GM19324 (cell line): ENCODE results near the gene ZSWIM3.

Experiments used
- ATAC-seq: cut with Tn5 transposase; IDR thresholded peaks from one replicate; pipeline ENCODE4 v1.9.1; 2021; ENCODE audit warnings: mild to moderate bottlenecking, moderate library complexity; ENCODE audit not compliant: unreplicated experiment, low FRiP score

The ZSWIM3 gene

GRCh38 chr20:45907219-45907948 lies 50.0 kb downstream of the ZSWIM3 start:
- ATAC-seq, result no peak

- ATAC-seq, result no peak
Measured at GRCh38 chr20:45908084-45908483, 50.7 kb downstream of the ZSWIM3 start.

GRCh38 chr20:45909336-45909808 lies 52.0 kb downstream of the ZSWIM3 start:
- no peak for ATAC-seq

- no peak for ATAC-seq
Measured at GRCh38 chr20:45909817-45910669, 52.6 kb downstream of the ZSWIM3 start.

DNA sequence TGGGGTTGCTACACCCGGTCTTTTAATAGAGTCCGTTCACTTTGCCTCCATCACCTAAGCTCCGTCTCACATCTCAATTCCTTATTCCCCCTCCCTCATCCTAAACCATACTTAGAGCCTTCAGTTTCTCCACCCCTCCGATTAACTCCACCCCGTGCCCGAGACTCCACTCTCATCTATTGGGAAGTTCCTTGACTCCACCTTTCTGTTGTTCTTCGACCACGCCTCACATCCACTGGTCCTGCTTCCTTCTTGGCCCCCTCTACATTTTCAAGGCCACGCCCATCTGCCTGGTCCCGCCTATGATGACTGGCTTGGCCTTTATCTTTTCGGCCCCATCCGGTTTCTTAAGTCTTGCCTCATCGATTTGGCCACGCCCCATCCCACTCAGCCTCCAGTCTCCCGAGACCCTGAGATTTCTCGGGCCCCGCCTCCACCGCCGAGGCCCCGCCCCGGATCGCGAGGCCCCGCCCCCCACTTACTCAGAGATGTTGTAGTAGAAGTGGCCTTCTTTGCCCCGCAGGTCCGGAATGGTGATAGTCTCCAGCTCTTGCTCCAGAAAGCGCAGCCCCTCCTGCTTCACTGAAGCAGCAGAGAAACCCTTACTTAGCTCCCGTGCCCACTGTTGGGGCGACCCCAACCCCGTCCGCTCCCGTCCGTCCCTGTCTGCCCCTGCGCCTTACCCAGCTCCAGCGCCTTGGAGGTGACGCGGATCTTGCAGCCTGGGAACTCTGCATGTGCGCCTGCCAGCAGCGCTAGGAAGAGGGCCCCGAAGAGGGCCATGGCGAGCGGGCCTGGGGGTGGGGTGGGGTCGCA lies 53.5 kb downstream of the ZSWIM3 start:
- ATAC-seq, result peak; percentile 86

- no peak for ATAC-seq
Measured at GRCh38 chr20:45911486-45912343, 54.3 kb downstream of the ZSWIM3 start, which contains the start of gene PLTP. PLTP (minus strand) TSS chr20:45912155; CDS start chr20:45911452, 703 bp downstream.

- ATAC-seq, result no peak
Measured at GRCh38 chr20:45912344-45912682, 54.9 kb downstream of the ZSWIM3 start.

- ATAC-seq, result no peak
Measured at GRCh38 chr20:45913116-45913515, 55.7 kb downstream of the ZSWIM3 start.

GRCh38 chr20:45917790-45918141 lies 60.4 kb downstream of the ZSWIM3 start:
- no peak for ATAC-seq

GRCh38 chr20:45918182-45918737 lies 60.8 kb downstream of the ZSWIM3 start:
- no peak for ATAC-seq

DNA sequence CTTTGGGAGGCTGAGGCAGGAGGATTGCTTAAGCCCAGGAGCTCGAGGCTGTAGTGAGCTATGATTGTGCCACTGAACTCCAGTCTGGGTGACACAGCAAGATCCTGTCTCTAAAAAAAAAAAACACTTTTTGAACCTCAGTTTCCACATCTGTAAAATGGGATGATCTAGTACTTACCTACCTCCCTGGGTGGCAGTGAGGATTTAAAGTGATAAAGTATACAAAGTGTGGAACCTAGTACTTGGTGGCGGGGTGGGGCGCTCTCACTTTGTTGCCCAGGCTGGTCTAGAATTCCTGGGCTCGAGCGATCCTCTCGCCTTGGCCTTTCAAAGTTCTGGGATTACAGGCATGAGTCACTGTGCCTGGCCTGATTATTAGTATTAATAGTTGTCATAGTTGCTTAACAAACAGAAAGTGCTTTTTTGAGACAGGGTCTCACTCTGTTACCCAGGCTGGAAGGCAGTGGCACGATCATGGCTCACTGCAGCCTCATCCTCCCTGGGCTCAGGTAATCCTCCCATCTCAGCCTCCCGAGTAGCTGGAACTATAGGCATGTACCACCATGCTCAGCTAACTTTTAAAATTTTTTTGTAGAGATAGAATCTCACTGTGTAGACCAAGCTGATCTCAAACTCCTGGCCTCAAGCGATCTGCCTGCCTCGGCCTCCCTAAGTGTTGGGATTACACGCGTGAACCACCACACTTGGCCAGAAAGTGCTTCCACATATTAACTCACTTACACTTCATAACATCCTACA lies 61.5 kb downstream of the ZSWIM3 start:
- ATAC-seq, result no peak

GRCh38 chr20:45919542-45920399 lies 62.4 kb downstream of the ZSWIM3 start:
- ATAC-seq, result no peak

DNA sequence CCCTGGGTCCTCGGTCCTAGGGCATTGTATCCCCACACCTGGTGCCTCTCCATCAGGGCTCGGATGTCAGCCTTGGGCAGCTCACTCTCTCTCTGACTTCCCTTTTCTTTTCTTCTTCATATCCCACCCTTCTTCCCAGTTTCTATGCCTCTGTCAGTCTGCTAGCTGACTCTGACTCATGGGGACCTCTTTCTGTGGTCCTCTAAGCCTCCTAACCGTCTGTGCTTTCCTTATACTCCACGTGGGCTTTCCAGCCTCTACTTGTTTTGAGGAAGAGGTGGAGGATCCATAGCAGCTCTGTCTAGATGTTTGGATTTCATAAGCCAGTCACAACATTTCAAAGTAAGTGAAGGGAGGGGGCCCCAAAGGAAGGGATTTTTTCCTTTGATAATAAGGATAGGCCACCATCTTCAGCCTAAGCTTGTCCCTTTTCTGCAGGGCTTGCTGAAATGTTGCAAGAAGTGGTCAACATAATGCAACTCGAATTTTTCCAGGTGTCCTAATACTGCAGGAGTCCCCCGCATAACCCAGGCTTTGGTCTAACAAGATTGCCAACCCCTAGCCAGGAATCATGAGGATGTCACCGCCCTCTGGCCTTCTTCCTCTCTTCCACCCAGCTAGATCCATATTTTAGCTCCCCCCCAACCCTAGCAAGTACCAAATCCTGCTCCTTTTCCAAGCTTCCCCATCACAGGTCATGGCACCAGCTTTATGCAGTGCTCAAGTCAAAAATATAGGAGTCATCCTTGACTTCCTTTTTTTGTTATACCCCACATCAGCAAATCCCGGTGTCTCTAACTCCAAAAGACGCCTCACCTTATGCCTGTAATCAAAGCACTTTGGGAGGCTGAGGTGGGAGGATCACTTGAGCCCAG lies 63.3 kb downstream of the ZSWIM3 start:
- no peak for ATAC-seq

DNA sequence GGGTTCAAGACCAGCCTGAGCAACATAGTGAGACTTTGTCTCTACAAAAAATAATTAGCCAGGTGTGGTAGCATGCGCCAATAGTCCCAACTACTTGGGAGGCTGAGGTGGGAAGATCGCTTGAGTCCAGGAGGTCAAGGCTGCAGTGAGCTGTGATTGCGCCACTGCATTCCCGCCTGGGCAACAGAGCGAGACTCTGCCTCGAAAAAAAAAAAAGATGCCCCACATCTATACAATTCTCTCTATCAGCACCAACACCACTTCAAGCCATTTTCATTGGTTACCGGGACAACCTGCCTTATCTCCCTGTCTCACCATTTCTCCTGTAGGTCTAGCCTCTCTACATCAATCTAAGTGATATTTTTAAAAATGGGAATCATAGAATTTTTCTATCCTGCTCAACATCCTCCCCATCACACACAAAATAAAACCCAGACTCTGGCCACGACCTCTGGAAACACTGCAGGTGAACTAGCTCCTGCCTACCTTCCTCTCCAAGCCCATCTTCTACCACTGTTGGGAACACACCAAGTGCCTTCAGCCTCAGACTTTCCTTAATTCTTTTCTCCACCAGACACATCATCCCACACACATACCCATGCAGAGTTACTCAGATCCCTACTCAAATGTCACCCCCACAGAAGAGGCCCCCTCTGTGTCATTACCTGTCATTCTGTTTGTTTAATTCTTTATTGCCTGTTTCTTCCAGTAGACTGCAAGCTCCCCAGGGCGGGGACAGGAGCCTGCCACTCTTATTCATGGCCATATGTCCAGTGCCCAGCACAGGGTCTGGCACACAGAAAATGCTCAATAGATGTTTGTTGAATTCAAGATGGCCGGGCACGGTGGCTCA lies 64.1 kb downstream of the ZSWIM3 start:
- no peak for ATAC-seq

DNA sequence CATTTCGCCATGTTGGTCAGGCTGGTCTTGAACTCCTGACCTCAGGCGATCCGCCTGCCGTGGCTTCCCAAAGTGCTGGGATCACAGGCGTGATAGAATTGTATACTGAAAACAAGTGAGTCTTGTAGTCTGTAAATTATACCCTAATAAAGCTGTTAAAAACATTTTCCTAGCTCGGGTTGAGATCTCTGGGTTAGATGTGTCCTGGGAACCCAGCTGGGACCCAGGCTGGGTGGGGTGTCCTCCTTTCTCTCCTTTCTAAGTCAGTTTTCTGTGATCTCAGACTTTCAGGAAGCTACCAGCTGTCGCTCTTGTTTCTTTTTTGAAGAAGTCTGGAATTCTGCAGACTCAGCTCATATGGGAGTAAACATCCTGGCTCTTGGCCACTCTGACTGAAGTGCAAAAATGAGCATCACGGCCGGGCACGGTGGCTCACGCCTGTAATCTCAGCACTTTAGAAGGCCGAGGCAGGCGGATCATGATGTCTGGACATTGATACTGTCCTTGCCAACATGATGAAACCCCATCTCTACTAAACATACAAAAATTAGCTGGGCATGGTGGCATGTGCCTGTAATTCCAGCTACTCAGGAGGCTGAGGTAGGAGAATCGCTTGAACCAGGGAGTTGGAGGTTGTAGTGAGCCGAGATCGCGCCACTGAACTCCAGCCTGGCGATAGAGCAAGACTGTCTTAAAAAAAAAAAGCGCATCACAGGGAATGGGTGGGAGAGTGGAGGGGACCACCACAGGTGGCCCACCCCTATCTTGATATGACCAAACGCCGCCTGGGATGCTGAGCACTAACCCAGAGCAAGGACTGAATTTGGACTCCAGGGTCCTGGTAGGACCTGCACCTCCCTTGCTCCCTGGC lies 67.2 kb downstream of the ZSWIM3 start:
- no peak for ATAC-seq
